HepG2 (cell line): ENCODE measurements around the gene TUT1. TPM values are rescaled to one million over a fixed set of nuclear protein-coding genes. Genes with fewer than 3 reads are reported as not detected.

ENCODE experiments used
- ASH2L ChIP-seq: fragments of 300-600, 200-600 bp; sonication (generic); IDR thresholded peaks from 2 replicates; pipeline ENCODE4 v1.7.0; 2017; ENCODE audit warnings: low read depth, mild to moderate bottlenecking, moderate library complexity, mixed read lengths, low read length; ENCODE audit not compliant: insufficient read length
- CEBPB ChIP-seq: IDR thresholded peaks from 2 replicates; pipeline ENCODE4 v1.6.1; 2011; ENCODE audit warnings: low read depth, low read length, improper control_type of control experiment, borderline replicate concordance
- FOXA3 ChIP-seq: IDR thresholded peaks from 2 replicates; pipeline ENCODE4 v1.6.1; 2016; ENCODE audit warnings: missing genetic modification reagents, missing compliant biosample characterization
- IRF9 ChIP-seq: sonication (generic); formaldehyde crosslinking; IDR thresholded peaks from 2 replicates; pipeline ENCODE4 v1.8.0; 2022; ENCODE audit warnings: missing genetic modification reagents, mild to moderate bottlenecking, borderline replicate concordance
- KDM6A ChIP-seq: IDR thresholded peaks from 2 replicates; pipeline ENCODE4 v1.6.1; 2016; ENCODE audit warnings: low read depth
- KLF13 ChIP-seq: sonication (generic); formaldehyde crosslinking; IDR thresholded peaks from 2 replicates; pipeline ENCODE4 v1.4.0; 2020; ENCODE audit warnings: mild to moderate bottlenecking, missing genetic modification reagents
- PITX1 ChIP-seq: sonication (generic); formaldehyde crosslinking; IDR thresholded peaks from 2 replicates; pipeline ENCODE4 v1.5.1; 2020; ENCODE audit warnings: mild to moderate bottlenecking, missing genetic modification reagents
- RXRB ChIP-seq: IDR thresholded peaks from 2 replicates; pipeline ENCODE4 v1.6.1; 2016; ENCODE audit warnings: borderline replicate concordance, missing genetic modification reagents, missing compliant biosample characterization
- SAP130 ChIP-seq: IDR thresholded peaks from 2 replicates; pipeline ENCODE4 v1.6.1; 2016; ENCODE audit warnings: low read depth
- SOX13 ChIP-seq, 3 experiments: fragments of 450-650 bp in 1 of 3; sonication (generic) in 1 of 3; formaldehyde crosslinking in 1 of 3; IDR thresholded peaks in 2 of 3; conservative IDR thresholded peaks in 1 of 3; 2 replicates each; pipeline versions ENCODE4 v1.5.0 to v1.6.1; 2016 to 2020; ENCODE audit warnings: antibody characterized with exemption in 1 of 3, mild to moderate bottlenecking in 1 of 3, missing compliant biosample characterization in 1 of 3, missing genetic modification reagents in 1 of 3, moderate library complexity in 1 of 3
- SOX5 ChIP-seq: IDR thresholded peaks from 2 replicates; pipeline ENCODE4 v1.6.1; 2016; ENCODE audit warnings: borderline replicate concordance
- TOE1 ChIP-seq: sonication (generic); formaldehyde crosslinking; IDR thresholded peaks from 2 replicates; pipeline ENCODE4 v1.4.0; 2020; ENCODE audit warnings: mild to moderate bottlenecking, missing genetic modification reagents
- YEATS4 ChIP-seq: sonication (generic); formaldehyde crosslinking; IDR thresholded peaks from 2 replicates; pipeline ENCODE4 v1.4.0; 2020; ENCODE audit warnings: missing genetic modification reagents, borderline replicate concordance
- ZBTB34 ChIP-seq: sonication (generic); formaldehyde crosslinking; IDR thresholded peaks from 2 replicates; pipeline ENCODE4 v1.8.0; 2022; ENCODE audit warnings: mild to moderate bottlenecking, missing genetic modification reagents
- ZFP62 ChIP-seq: sonication (generic); formaldehyde crosslinking; IDR thresholded peaks from 2 replicates; pipeline ENCODE4 v1.4.0; 2020; ENCODE audit warnings: missing genetic modification reagents
- ZMAT3 ChIP-seq: sonication (generic); formaldehyde crosslinking; conservative IDR thresholded peaks from 2 replicates; pipeline ENCODE4 v1.7.0; 2021; ENCODE audit warnings: missing genetic modification reagents
- ZMYM2 ChIP-seq: sonication (generic); formaldehyde crosslinking; IDR thresholded peaks from 2 replicates; pipeline ENCODE4 v1.8.0; 2022; ENCODE audit warnings: mild to moderate bottlenecking, missing genetic modification reagents
- ZNF331 ChIP-seq: sonication (generic); formaldehyde crosslinking; IDR thresholded peaks from 2 replicates; pipeline ENCODE4 v1.4.0; 2020; ENCODE audit warnings: missing genetic modification reagents
- ZNF574 ChIP-seq: sonication (generic); formaldehyde crosslinking; IDR thresholded peaks from 2 replicates; pipeline ENCODE4 v1.4.0; 2020; ENCODE audit warnings: missing genetic modification reagents
- ZNF660 ChIP-seq: sonication (generic); formaldehyde crosslinking; IDR thresholded peaks from 2 replicates; pipeline ENCODE4 v1.5.1; 2020; ENCODE audit warnings: mild to moderate bottlenecking, low read depth, missing genetic modification reagents, borderline replicate concordance
- ZNF746 ChIP-seq: sonication (generic); formaldehyde crosslinking; IDR thresholded peaks from 2 replicates; pipeline ENCODE4 v1.8.0; 2022; ENCODE audit warnings: mild to moderate bottlenecking, missing genetic modification reagents
- polyA plus RNA-seq, 8 experiments: library from polyadenylated mRNA; depleted of rRNA in 3 of 8; stranded (reverse) in 7 of 8; unstranded in 1 of 8; fragments of >200 nt; fragmentation: Illumina TruSeq in 4 of 8; extraction: Trizol in 4 of 8; gene quantifications; 2 replicates each; pipeline versions ENCODE4 v1.2.1 to v1.2.3, GENCODE V29; 2011 to 2016; ENCODE audit warnings: low read depth in 4 of 8, missing spikeins in 1 of 8, mixed read lengths in 1 of 8; ENCODE audit not compliant: insufficient read depth in 1 of 8
- total RNA-seq, 5 experiments: library from RNA; depleted of rRNA; stranded (reverse); fragments of >200 nt; fragmentation: Illumina TruSeq; extraction: Trizol; gene quantifications; 2 replicates each; pipeline ENCODE4 v1.2.3, GENCODE V29; 2016; ENCODE audit warnings: low read depth in 1 of 5
- TF ChIP-seq, protein P1 (sequence below): sonication (generic); formaldehyde crosslinking; IDR thresholded peaks from 2 replicates; pipeline ENCODE4 v1.4.0; 2020; ENCODE audit warnings: missing genetic modification reagents

Gene TUT1
- total and polyA plus RNA-seq, 2 of the 13 experiments (the other 11 are each of a cell fraction or from before 2014, with no cell fraction given): 9.7 to 14.3 TPM

DNA sequence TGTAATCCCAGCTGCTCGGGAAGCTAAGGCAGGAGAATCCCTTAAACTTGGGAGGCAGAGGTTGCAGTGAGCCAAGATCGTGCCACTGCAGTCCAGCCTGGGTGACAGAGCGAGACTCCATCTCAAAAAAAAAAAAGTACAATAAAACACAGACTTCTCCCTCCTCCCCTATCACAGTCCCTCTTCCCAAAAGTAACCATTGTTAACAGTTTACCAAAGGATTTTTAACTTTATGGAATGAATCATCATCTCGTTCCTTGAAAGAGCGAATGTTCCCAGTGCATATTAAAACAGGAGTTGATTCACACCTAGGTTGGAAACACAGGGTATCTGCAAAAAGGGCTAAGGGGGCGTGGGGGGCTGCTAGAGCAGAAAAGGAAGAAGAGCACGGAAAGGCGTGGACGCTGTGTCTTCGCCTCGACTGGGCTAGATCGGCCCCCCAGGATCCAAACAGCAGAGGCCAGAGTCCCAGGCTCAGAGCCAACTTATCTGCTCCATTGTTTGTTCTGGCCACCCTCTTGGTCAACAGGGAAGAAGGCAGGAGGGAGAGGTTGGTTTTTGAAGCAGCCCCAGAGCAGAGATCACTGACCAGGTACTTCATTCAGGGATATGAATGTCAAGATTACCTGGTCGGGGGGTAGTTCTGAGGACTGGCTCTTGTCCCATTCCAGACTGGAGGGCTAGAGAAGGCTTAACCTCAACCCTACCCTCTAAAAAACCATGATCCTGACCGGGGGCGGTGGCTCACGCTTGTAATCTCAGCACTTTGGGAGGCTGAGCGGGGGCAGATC is 42.6 kb downstream of the TUT1 start (continued):
- TF ChIP-seq ZNF574 (CRISPR knock-in tag) (peak; percentile 26; the same call in 1 of the 2 replicates), IRF9 (CRISPR knock-in tag) (peak; percentile 49; the same call in 1 of the 2 replicates), ZFP62 (no peak), YEATS4 (CRISPR knock-in tag) (no peak), ZMAT3 (CRISPR knock-in tag) (0 out of 2 replicates have a peak, but pooled peaks have one; percentile 47), ZMYM2 (peak; percentile 76), SAP130 (CRISPR knock-in tag) (peak; percentile 82), ZNF746 (peak; percentile 89; the same call in 1 of the 2 replicates), SOX5 (CRISPR knock-in tag) (peak; percentile 72; the same call in 1 of the 2 replicates), PITX1 (CRISPR knock-in tag) (peak; percentile 77), ZNF331 (peak; percentile 64; the same call in 1 of the 2 replicates), CEBPB (peak; percentile 15; the same call in 1 of the 2 replicates), ZNF660 (CRISPR knock-in tag) (no peak), ZBTB34 (peak; percentile 30; the same call in 1 of the 2 replicates), KDM6A (CRISPR knock-in tag) (peak; percentile 85), FOXA3 (CRISPR knock-in tag) (peak; percentile 94), RXRB (peak; percentile 69), TOE1 (0 out of 2 replicates have a peak, but pooled peaks have one; percentile 18), ASH2L (no peak), KLF13 (CRISPR knock-in tag) (no peak), SOX13 (IDR thresholded peaks at IDR 0.05) (peak; percentile 29; the same call in 1 of the 2 replicates), SOX13 (CRISPR knock-in tag; conservative IDR thresholded peaks at IDR 0.05 in 1 of 2, IDR thresholded peaks at IDR 0.05 in 1 of 2) (peak in 1 of 2 experiments; percentile 82; a peak in 2 of 4 replicates)
- TF ChIP-seq, protein P1, sequence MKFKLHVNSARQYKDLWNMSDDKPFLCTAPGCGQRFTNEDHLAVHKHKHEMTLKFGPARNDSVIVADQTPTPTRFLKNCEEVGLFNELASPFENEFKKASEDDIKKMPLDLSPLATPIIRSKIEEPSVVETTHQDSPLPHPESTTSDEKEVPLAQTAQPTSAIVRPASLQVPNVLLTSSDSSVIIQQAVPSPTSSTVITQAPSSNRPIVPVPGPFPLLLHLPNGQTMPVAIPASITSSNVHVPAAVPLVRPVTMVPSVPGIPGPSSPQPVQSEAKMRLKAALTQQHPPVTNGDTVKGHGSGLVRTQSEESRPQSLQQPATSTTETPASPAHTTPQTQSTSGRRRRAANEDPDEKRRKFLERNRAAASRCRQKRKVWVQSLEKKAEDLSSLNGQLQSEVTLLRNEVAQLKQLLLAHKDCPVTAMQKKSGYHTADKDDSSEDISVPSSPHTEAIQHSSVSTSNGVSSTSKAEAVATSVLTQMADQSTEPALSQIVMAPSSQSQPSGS: no peak
